ENCODE results near the gene DAPK1.

DNA sequence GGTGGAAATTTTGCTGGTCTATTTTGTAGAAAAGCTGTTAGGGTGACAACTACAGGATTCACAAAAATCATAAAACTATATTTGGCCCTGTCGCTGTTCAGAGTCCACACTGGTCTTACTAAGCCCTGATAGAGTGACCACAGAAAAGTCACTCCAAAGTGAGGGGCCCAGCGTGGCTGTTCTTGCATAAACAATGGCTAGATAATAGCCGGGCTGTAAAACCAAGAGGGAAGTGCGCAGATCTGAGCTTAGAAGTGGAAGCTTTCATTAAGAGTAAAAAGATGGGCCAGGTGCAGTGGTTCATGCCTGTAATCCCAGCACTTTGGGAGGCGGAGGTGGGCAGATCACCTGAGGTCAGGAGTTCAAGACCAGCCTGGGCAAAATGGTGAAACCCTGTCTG lies 212.8 kb downstream of the DAPK1 start:
- TF ChIP-seq CTCF (IDR thresholded peaks at IDR 0.05) (no peak), POLR2A (IDR thresholded peaks at IDR 0.05) (no peak)
